Tibial nerve (tissue), 3 donors: ENCODE results near the gene BCKDHB.

Experiments used
- CTCF ChIP-seq, 5 experiments: fragments of 200-600 bp in 3 of 5; fragments of 450-650 bp in 2 of 5; sonication (generic) in 3 of 5; IDR thresholded peaks; one replicate each; pipeline ENCODE4 v1.5.1; 2016 to 2019; ENCODE audit warnings: antibody characterized with exemption in 5 of 5, mild to moderate bottlenecking in 3 of 5, moderate library complexity in 2 of 5
- POLR2A ChIP-seq, 2 donors: fragments of 450-650 bp; IDR thresholded peaks; one replicate each; pipeline ENCODE4 v1.6.1; 2017; ENCODE audit warnings: antibody characterized with exemption in 2 of 2, mild to moderate bottlenecking in 2 of 2, moderate library complexity in 2 of 2

DNA sequence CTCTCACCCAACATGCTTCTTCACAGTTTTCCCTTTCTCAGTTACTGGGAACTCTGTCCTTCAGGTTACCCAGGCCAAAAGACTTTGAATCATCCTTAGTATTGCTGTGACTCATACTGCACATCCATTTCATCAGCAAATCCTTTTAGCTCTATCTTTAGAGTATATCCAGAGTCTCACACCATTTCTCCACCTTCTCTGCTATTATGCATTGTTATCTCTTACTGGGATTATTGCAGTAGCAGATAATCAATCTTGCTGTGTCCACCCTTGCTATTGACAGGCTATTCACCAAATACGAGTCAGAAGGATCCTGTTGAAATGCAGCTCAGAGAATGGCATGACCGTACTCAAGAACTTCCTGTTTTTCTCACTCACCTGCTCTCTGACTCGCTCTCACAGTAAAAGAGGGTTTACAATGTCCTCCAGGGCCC lies 57.3 kb downstream of the BCKDHB start:
- TF ChIP-seq CTCF (IDR thresholded peaks at IDR 0.05) (no peak), POLR2A (IDR thresholded peaks at IDR 0.05) (no peak)
